Stimulated activated CD4-positive, alpha-beta T cell treated with anti-CD3 and anti-CD28 coated beads, Interleukin-2, amount 100 ng/mL, for 48 hours (primary cell): Measurements from ENCODE around the gene TEX261.
"Not testable (repeated sequence)": the region's sequence is repeated elsewhere in the genome, so short reads cannot be mapped to it uniquely, and the experiment has no call there.

Experiments used
- DNase-seq, 2 donors: peaks; one replicate each; pipeline ENCODE4 v3.0.0-alpha.2; 2020

TEX261 gene

GRCh38 chr2:70999931-71000330 is 5.3 kb upstream of the TEX261 start:
- not testable (repeated sequence) for DNase-seq

GRCh38 chr2:70999362-70999761 is 4.7 kb upstream of the TEX261 start:
- DNase-seq = no peak

- not testable (repeated sequence) for DNase-seq
Measured at GRCh38 chr2:70998885-70999284, 4.2 kb upstream of the TEX261 start.

- peak; percentile 32 to 34 for DNase-seq
Measured at GRCh38 chr2:70995426-70995729, 705 bp upstream of the TEX261 start.

- DNase-seq = peak; percentile 49 to 52
Measured at GRCh38 chr2:70994009-70994698, 519 bp downstream of the TEX261 start.

- no peak for DNase-seq
Measured at GRCh38 chr2:70992945-70993853, 1.5 kb downstream of the TEX261 start.

- DNase-seq = no peak
Measured at GRCh38 chr2:70991742-70992141, 2.9 kb downstream of the TEX261 start.

- no peak for DNase-seq
Measured at GRCh38 chr2:70991142-70991541, 3.5 kb downstream of the TEX261 start.

- DNase-seq = no peak
Measured at GRCh38 chr2:70990216-70990615, 4.5 kb downstream of the TEX261 start.

- DNase-seq = no peak
Measured at GRCh38 chr2:70988726-70989648, 5.7 kb downstream of the TEX261 start.

GRCh38 chr2:70988151-70988550 is 6.5 kb downstream of the TEX261 start:
- DNase-seq = no peak

GRCh38 chr2:70987386-70987785 is 7.3 kb downstream of the TEX261 start:
- no peak for DNase-seq

- no peak for DNase-seq
Measured at GRCh38 chr2:70986499-70987189, 8.0 kb downstream of the TEX261 start.

- DNase-seq = no peak
Measured at GRCh38 chr2:70985956-70986355, 8.7 kb downstream of the TEX261 start.

- DNase-seq = no peak
Measured at GRCh38 chr2:70985283-70985688, 9.4 kb downstream of the TEX261 start.

- peak; percentile 78 to 85 for DNase-seq
Measured at GRCh38 chr2:70984576-70985282, 9.9 kb downstream of the TEX261 start.

GRCh38 chr2:70984228-70984575 is 10.5 kb downstream of the TEX261 start:
- no peak for DNase-seq

- DNase-seq = no peak
Measured at GRCh38 chr2:70983506-70984227, 11.0 kb downstream of the TEX261 start.

GRCh38 chr2:70982971-70983370 is 11.7 kb downstream of the TEX261 start:
- DNase-seq = no peak

- no peak for DNase-seq
Measured at GRCh38 chr2:70981866-70982810, 12.5 kb downstream of the TEX261 start.
